HTERT RPE-1 (cell line): ENCODE measurements around the gene BAIAP3.

Experiments
- in situ Hi-C: fragments of 300-500 bp; cut with MboI; formaldehyde crosslinking; loops from 4 replicates; pipeline ENCODE4 v1.14.3; 2020; ENCODE audit warnings: low sequenced_read_pairs

The BAIAP3 gene

GRCh38 chr16:1299868-1300203, 33.6 kb upstream of the BAIAP3 start:
- in situ Hi-C loops: no loop called here

- in situ Hi-C loops: no loop called here
Observed at GRCh38 chr16:1300664-1301476, 32.6 kb upstream of the BAIAP3 start.

DNA sequence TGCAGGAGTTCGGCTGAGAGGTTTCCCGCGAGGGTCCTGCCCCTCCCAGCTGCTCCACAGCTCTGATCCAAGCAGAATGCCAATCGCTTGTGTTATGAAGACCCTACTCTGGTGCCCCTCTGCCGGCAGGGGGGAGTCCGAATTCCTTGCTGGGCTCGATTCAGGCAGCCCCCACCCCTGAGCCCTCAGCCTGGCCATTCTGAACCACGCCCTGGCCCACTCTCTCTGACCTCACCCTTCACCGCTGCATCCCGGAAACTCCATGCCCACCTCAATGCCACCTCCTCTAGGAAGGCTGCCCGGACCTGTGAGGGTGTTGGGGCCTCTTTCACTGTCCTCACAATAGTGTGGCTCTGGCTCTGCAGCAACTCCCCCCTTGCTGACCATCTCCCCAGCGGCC, 31.9 kb upstream of the BAIAP3 start:
- in situ Hi-C loops: no loop called here

DNA sequence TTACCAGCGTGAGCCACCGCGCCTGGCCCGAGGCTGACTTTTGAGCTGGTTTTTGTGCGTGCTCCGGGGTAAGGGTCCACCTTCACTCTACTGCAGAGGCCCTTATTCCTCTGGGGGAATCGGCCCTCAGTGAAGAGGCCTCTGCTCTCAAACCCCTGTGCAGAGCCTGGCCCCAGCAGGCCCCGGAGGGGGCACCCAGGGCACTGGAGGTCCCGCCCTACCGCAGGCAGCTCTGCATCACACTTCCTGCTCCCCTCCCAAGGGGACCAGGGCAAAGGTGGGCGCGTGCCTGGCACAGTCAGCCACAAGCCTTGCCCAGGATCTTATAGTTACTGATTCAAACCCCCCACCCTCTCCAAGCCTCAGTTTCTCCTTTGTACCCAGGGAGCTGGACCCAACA, 27.6 kb upstream of the BAIAP3 start:
- in situ Hi-C loops: no loop called here

GRCh38 chr16:1306334-1306733, 27.1 kb upstream of the BAIAP3 start:
- in situ Hi-C loops: no loop called here

- in situ Hi-C loops: no loop called here
Observed at GRCh38 chr16:1308036-1308976, 25.1 kb upstream of the BAIAP3 start.

GRCh38 chr16:1308977-1309885, 24.2 kb upstream of the BAIAP3 start, which contains the start of gene UBE2I:
UBE2I (plus strand) TSS chr16:1309636; CDS start chr16:1314031, 4,395 bp downstream.
- in situ Hi-C loops: no loop called here

DNA sequence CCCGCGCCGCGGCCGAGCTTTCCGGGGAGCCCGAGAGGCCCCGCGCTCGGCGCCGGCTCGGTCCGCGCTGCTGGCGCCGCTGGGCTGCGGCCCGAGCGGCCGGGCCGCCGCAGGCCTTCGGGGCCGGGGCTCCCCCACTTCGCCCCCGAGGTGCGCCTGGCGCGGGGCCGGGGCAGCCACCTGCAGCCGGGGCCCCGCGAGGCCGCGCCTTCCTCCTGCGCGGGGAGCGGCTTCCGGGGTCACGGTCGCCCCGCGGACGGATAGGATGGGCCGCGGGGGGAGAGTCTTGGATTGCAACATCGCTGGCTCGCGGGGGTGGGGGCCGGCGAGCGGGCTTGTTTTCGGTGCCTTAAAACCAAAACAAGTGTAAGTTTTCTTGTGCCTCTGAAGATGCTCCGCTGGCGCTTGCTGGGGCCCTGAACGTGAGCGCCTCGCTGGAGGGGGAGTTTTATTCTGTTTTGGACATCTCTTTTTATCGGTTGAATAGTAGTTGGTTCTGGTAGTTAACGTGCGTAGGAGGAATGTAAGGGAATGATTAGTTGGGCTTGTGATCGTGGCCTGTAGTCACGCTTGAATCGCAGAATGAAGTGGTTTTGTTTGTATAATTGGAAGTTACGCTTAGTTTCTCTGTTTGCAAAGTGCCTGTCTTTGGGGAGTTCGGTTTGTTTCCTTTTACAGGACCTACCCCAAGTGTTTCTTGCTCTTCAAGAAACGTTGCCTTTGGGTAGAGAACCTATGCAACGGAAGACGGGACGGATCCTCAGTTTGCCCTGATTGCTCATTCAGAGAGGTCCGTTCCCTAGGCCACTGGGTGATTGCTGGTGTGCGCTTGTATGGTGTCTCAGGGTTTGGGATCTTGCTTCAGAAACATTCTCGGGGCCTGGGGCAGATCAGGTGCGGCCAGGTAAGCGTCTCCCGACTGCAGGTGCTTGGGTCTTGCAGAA, 23.3 kb upstream of the BAIAP3 start:
- in situ Hi-C loops: no loop called here

DNA sequence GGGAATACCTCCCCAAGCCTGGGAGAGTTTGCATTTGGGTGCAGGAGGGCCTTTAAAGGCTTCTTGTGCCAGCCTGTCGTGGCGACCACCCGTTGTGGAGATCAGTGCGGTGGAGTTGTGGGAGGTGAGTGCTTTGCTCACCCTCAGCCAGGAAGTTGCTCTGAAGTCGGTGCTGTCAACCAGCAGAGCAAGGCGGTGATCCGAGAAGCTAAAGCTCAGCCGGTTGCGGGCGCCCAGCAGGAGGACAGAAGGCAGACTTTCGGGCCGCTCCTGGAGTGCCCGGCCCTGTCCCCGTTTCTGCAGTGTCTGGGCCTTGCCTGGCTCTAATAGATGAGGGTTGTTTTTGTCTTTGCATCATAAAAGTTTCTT, 22.6 kb upstream of the BAIAP3 start:
- in situ Hi-C loops: no loop called here

GRCh38 chr16:1311212-1311737, 22.2 kb upstream of the BAIAP3 start:
- in situ Hi-C loops: no loop called here

DNA sequence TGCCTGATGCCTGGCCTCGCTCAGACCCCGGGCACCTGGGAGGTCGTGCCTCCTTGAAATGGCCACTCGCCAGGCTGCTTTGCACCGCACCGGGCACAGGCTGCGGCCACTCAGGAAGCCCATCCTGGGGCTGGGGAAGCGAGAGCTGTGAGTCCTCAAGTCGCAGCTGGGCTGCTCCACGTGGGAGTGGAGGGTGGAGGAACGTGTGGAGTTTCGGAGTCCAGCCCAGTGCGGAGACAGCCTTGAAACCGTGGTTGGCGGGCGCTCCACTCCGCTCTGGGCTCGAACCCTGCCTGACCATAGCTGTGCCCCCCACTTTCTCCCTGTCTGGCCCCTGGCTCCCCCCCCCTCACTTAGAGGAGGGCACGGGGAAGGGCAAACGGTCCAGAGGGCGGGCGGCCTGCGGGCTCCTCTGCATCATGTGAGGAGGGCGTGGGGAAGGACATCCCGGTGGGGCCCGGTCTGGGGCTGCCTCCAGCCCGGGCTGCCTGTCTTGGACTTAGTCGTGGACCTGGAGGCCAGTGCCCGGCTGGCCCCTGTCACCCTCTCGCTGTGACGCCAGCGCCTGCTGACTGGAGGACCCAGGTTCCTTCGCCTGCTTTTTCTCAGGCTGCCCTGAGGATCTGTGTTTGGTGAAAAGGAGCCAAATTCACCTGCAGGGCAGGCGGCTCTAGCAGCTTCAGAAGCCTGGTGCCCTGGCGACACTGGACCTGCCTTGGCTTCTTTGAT, 21.5 kb upstream of the BAIAP3 start:
- in situ Hi-C loops: no loop called here

- in situ Hi-C loops: no loop called here
Observed at GRCh38 chr16:1312467-1312816, 21.0 kb upstream of the BAIAP3 start.

- in situ Hi-C loops: no loop called here
Observed at GRCh38 chr16:1312903-1313302, 20.5 kb upstream of the BAIAP3 start.

GRCh38 chr16:1313721-1314369, 19.6 kb upstream of the BAIAP3 start:
- in situ Hi-C loops: no loop called here

GRCh38 chr16:1314399-1315068, 18.9 kb upstream of the BAIAP3 start:
- in situ Hi-C loops: no loop called here

- in situ Hi-C loops: no loop called here
Observed at GRCh38 chr16:1315081-1316032, 18.1 kb upstream of the BAIAP3 start.

- in situ Hi-C loops: no loop called here
Observed at GRCh38 chr16:1316033-1316405, 17.4 kb upstream of the BAIAP3 start.
